Measurements from ENCODE around the gene GRIN3B.

GRIN3B gene

DNA sequence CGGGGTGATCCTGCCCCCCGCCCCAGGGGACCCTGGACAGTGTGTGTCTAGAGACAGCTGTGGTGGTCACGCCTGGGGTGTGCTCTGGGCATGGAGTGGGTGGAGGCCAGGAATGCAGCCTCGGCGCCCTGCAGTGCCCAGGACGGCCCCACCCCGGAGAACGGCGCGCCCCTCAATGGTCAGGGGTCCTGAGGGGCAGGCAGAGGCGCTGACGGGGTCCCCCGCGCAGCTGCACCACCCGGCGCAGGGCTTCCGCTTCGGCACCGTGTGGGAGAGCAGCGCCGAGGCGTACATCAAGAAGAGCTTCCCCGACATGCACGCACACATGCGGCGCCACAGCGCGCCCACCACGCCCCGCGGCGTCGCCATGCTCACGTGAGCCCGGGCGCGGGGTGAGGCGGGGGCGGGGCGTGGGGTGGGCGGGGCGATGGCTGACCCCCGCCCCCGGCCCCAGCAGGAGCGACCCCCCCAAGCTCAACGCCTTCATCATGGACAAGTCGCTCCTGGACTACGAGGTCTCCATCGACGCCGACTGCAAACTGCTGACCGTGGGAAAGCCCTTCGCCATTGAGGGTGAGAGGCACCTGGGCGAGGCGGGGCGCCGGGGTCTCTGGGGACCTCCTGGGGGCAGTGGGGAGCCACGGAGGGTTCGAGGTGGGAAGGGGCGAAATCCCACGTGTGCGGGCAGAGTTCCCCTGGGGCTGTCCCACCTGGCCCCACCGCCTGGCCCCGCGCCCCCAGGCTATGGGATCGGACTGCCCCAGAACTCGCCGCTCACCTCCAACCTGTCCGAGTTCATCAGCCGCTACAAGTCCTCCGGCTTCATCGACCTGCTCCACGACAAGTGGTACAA lies 7.4 kb downstream of the GRIN3B start:
- no peak for ATAC-seq (replicated peaks; ENCODE audit: extremely low read depth, poor library complexity, severe bottlenecking)

DNA sequence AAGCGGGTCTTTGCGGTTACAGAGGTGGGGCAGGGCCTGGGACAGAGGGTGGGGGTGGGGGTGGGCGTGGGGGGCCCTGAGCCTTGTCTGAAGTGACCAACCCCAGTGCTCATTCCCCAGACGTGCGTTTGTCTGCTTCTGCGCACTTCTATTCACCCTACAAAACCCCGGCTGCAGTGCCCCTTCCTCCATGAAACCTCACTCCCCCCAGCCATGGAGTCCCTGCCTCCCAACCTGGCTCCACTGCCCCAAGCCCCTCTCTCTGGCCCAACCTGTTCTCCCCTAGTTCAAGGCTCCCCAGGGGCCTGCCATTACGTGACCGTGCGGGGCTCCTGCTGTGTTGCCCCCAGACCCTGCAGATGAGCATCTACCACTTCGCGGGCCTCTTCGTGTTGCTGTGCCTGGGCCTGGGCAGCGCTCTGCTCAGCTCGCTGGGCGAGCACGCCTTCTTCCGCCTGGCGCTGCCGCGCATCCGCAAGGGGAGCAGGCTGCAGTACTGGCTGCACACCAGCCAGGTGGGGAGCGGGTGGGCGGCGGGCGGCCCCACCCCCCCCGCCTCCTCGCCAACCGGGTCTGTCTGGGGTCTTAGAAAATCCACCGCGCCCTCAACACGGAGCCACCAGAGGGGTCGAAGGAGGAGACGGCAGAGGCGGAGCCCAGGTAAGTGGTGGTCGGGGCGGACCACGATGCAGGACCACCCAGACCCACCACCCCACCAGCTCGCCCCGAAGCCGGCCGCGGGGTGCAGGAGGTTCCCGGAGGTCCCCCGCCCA lies 8.2 kb downstream of the GRIN3B start:
- Mint-ChIP-seq H3K9me3 (no peaks in the 10 kb centered on the region), H3K27ac (ENCODE audit: low read depth) (no peak overlapping the region), H3K4me1 (no peaks in the 10 kb centered on the region), H3K27me3 (no peaks in the 10 kb centered on the region), H3K36me3 (ENCODE audit: insufficient read depth) (peaks cover 26% of the 10 kb centered on the region), H3K4me3 (no peak overlapping the region)
- no peak for DNase-seq (ENCODE audit: low spot score in 2 of 2)
- ATAC-seq (replicated peaks; ENCODE audit: extremely low read depth, poor library complexity, severe bottlenecking), result no peak

More for the DNA sequence above, 7.4 kb downstream of the GRIN3B start:
- Mint-ChIP-seq H3K4me1 (no peaks in the 10 kb centered on the region), H3K36me3 (ENCODE audit: insufficient read depth) (peaks cover 26% of the 10 kb centered on the region), H3K27me3 (peaks cover 4% of the 10 kb centered on the region), H3K27ac (ENCODE audit: low read depth) (no peak overlapping the region), H3K9me3 (no peaks in the 10 kb centered on the region), H3K4me3 (no peak overlapping the region)
- no peak for DNase-seq (ENCODE audit: low spot score in 2 of 2)

DNA sequence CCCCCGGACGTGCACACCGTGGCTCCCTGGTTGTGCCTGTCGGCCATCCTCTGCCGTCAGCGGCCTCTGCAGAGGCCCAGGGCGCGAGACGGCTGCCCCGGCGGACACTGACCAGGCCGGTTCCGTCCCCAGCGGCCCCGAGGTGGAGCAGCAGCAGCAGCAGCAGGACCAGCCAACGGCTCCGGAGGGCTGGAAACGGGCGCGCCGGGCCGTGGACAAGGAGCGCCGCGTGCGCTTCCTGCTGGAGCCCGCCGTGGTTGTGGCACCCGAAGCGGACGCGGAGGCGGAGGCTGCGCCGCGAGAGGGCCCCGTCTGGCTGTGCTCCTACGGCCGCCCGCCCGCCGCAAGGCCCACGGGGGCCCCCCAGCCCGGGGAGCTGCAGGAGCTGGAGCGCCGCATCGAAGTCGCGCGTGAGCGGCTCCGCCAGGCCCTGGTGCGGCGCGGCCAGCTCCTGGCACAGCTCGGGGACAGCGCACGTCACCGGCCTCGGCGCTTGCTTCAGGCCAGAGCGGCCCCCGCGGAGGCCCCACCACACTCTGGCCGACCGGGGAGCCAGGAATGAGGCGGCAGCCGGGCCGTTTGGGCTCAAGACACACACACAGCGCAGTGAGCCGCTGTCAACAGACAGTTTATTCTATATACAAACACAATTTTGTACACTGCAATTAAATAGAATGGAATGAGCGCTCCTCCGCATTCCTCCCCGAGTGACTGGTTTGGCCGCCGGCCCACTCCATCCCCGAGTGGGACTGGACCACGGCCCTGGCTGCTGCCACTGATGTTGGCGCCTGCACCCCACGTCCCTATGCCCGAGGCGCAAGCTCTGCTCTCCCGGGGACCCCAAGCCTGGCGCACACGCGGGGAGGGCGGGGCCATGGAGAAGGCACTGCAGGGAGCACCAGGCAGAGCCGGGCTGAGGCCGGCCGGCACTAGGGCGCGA lies 9.1 kb downstream of the GRIN3B start:
- Mint-ChIP-seq H3K27me3 (no peaks in the 10 kb centered on the region), H3K36me3 (ENCODE audit: insufficient read depth) (peaks cover 26% of the 10 kb centered on the region), H3K4me3 (no peak overlapping the region), H3K4me1 (no peaks in the 10 kb centered on the region), H3K9me3 (no peaks in the 10 kb centered on the region), H3K27ac (ENCODE audit: low read depth) (no peak overlapping the region)
- DNase-seq (ENCODE audit: low spot score in 2 of 2), result no peak
- no peak for ATAC-seq (replicated peaks; ENCODE audit: extremely low read depth, poor library complexity, severe bottlenecking)

DNA sequence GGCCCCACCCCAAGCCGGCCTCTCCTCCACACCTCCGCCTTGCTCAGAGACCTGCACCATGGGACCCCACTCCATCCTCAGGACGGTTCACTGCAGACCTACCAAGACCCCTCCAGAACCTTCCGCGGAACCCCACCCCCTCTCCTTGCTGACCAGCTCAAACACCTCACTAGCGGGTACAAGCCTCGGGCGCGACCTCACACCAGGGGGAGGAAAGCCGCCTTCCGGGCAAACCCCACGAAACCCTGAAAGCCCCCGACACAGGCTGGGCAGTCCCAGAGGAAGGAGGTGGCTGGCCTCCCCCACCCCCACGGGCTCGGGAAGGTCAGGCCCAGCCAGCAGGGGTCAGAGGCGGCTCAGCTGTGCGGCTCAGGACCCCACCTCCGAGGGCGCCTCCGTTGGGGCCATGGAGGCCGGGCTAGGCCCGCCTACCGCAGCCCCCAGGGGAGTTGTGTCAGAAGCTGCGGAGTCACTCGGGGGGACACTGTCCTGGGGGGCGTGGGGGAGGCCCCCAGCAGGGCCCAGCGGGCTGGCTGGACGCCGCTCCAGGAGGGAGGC lies 9.8 kb downstream of the GRIN3B start:
- H3K4me1 Mint-ChIP-seq, result no peaks in the 10 kb centered on the region
- no peaks in the 10 kb centered on the region for H3K27me3 Mint-ChIP-seq
- DNase-seq (ENCODE audit: low spot score in 2 of 2) (no peak), ATAC-seq (replicated peaks; ENCODE audit: extremely low read depth, poor library complexity, severe bottlenecking) (no peak)
- peaks cover 26% of the 10 kb centered on the region for H3K36me3 Mint-ChIP-seq (ENCODE audit: insufficient read depth)
- no peak overlapping the region for H3K4me3 Mint-ChIP-seq
- H3K27ac Mint-ChIP-seq (ENCODE audit: low read depth), result no peak overlapping the region
- H3K9me3 Mint-ChIP-seq, result no peaks in the 10 kb centered on the region

GRCh38 chr19:1010586-1011510 lies 10.6 kb downstream of the GRIN3B start:
- H3K9me3 Mint-ChIP-seq, result no peaks in the 10 kb centered on the region
- DNase-seq (ENCODE audit: low spot score in 2 of 2) (no peak), ATAC-seq (replicated peaks; ENCODE audit: extremely low read depth, poor library complexity, severe bottlenecking) (no peak)
- H3K36me3 Mint-ChIP-seq (ENCODE audit: insufficient read depth), result peaks cover 29% of the 10 kb centered on the region
- H3K4me1 Mint-ChIP-seq, result no peaks in the 10 kb centered on the region
- H3K4me3 Mint-ChIP-seq, result no peak overlapping the region
- H3K27ac Mint-ChIP-seq (ENCODE audit: low read depth), result no peak overlapping the region
- no peaks in the 10 kb centered on the region for H3K27me3 Mint-ChIP-seq

DNA sequence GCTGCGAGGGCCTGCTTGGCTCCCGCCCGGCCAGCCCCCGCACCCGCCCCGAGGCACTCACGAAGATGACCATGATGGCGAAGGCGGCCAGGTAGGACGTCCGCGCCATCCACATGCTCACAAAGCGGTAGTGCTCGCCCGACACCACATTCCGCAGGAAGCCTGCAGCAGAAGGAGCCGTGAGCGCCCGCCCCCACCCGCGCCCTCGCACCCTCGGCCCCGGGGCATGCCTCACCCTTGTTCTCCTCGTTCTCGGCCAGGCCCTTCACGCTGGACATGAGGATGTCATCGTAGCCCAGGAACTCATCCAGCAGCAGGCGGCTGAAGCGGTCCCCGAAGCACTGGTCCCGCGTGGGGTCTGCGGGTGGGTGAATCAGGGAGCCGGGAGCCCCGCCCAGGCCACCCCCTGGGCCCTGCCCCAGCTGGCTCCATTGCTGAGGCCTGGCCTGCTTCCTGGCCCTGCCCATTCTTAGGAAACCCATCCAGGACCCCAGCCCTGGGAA lies 11.7 kb downstream of the GRIN3B start:
- Mint-ChIP-seq H3K27ac (ENCODE audit: low read depth) (no peak overlapping the region), H3K27me3 (no peaks in the 10 kb centered on the region), H3K9me3 (no peaks in the 10 kb centered on the region), H3K36me3 (ENCODE audit: insufficient read depth) (peaks cover 25% of the 10 kb centered on the region), H3K4me1 (peaks cover 3% of the 10 kb centered on the region), H3K4me3 (no peak overlapping the region)
- ATAC-seq (replicated peaks; ENCODE audit: extremely low read depth, poor library complexity, severe bottlenecking) (no peak), DNase-seq (ENCODE audit: low spot score in 2 of 2) (no peak)

DNA sequence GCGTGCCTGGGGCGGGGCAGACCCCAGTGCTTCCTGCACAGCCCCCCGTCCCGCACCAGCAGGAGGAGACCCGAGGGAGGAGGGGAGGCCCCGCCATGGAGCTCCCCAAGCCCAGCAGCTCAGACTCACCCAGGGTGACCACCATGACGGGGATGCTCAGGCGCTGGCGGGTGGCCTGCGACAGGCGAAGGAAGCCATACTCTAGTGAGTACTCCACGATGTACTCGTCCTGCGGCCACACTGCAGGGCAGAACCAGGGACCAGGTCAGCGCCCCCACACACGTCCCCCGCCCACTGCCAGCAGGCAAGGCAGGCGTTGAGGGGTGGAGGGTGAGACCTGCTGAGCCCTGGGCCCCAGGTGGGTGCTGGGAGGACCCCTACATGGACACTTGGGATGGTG lies 12.1 kb downstream of the GRIN3B start:
- H3K9me3 Mint-ChIP-seq, result no peaks in the 10 kb centered on the region

GRCh38 chr19:1013218-1013617 lies 13.0 kb downstream of the GRIN3B start:
- Mint-ChIP-seq H3K36me3 (ENCODE audit: insufficient read depth) (peaks cover 25% of the 10 kb centered on the region), H3K27me3 (no peaks in the 10 kb centered on the region), H3K27ac (ENCODE audit: low read depth) (no peak overlapping the region), H3K4me1 (peaks cover 17% of the 10 kb centered on the region), H3K9me3 (no peaks in the 10 kb centered on the region), H3K4me3 (no peak overlapping the region)
- no peak for ATAC-seq (replicated peaks; ENCODE audit: extremely low read depth, poor library complexity, severe bottlenecking)
- DNase-seq (ENCODE audit: low spot score in 2 of 2), result no peak

More for the DNA sequence above, 12.1 kb downstream of the GRIN3B start:
- Mint-ChIP-seq H3K4me3 (no peak overlapping the region), H3K27ac (ENCODE audit: low read depth) (no peak overlapping the region), H3K36me3 (ENCODE audit: insufficient read depth) (peaks cover 23% of the 10 kb centered on the region), H3K27me3 (no peaks in the 10 kb centered on the region), H3K4me1 (peaks cover 8% of the 10 kb centered on the region)
- DNase-seq (ENCODE audit: low spot score in 2 of 2) (no peak), ATAC-seq (replicated peaks; ENCODE audit: extremely low read depth, poor library complexity, severe bottlenecking) (no peak)

GRCh38 chr19:1014161-1015060 lies 14.2 kb downstream of the GRIN3B start:
- Mint-ChIP-seq H3K4me1 (peaks cover 24% of the 10 kb centered on the region), H3K4me3 (no peak overlapping the region), H3K36me3 (ENCODE audit: insufficient read depth) (peaks cover 25% of the 10 kb centered on the region), H3K9me3 (no peaks in the 10 kb centered on the region), H3K27ac (ENCODE audit: low read depth) (no peak overlapping the region), H3K27me3 (no peaks in the 10 kb centered on the region)
- ATAC-seq (replicated peaks; ENCODE audit: extremely low read depth, poor library complexity, severe bottlenecking), result no peak
- DNase-seq (ENCODE audit: low spot score in 2 of 2), result no peak

- H3K36me3 Mint-ChIP-seq (ENCODE audit: insufficient read depth), result peaks cover 21% of the 10 kb centered on the region
These were observed 15.0 kb downstream of the GRIN3B start for GRCh38 chr19:1015061-1015781.

More at GRCh38 chr19:1015061-1015781, 15.0 kb downstream of the GRIN3B start:
- Mint-ChIP-seq H3K9me3 (no peaks in the 10 kb centered on the region), H3K27ac (ENCODE audit: low read depth) (no peak overlapping the region), H3K4me1 (peaks cover 29% of the 10 kb centered on the region), H3K27me3 (no peaks in the 10 kb centered on the region), H3K4me3 (no peak overlapping the region)
- no peak for DNase-seq (ENCODE audit: low spot score in 2 of 2)
- no peak for ATAC-seq (replicated peaks; ENCODE audit: extremely low read depth, poor library complexity, severe bottlenecking)

Measured in central memory CD8-positive, alpha-beta T cell (primary cell).